Activated naive CD4-positive, alpha-beta T cell treated with anti-CD3 and anti-CD28 coated beads, Interleukin-2, amount 50 U/mL, for 24 hours (primary cell): Measurements from ENCODE around the gene MEIS1.

Source experiments
- H3K27ac Mint-ChIP-seq: one replicate; pipeline ENCODE4 v1.8.0; 2021; ENCODE audit warnings: mild to moderate bottlenecking, mixed read lengths
- H3K27me3 Mint-ChIP-seq: one replicate; pipeline ENCODE4 v1.8.0; 2021; ENCODE audit warnings: mixed read lengths
- H3K36me3 Mint-ChIP-seq: one replicate; pipeline ENCODE4 v1.8.0; 2021; ENCODE audit warnings: mixed read lengths
- H3K4me1 Mint-ChIP-seq: one replicate; pipeline ENCODE4 v1.8.0; 2021; ENCODE audit warnings: mixed read lengths
- H3K4me3 Mint-ChIP-seq: one replicate; pipeline ENCODE4 v1.8.0; 2021; ENCODE audit warnings: mild to moderate bottlenecking, mixed read lengths
- H3K9me3 Mint-ChIP-seq: one replicate; pipeline ENCODE4 v1.8.0; 2021; ENCODE audit warnings: mixed read lengths

The MEIS1 gene

GRCh38 chr2:66596256-66596655 lies 161.3 kb downstream of the MEIS1 start:
- H3K27ac Mint-ChIP-seq, result no peak overlapping the region
- H3K4me1 Mint-ChIP-seq, result no peaks in the 10 kb centered on the region
- H3K36me3 Mint-ChIP-seq, result no peaks in the 10 kb centered on the region
- peaks cover 4% of the 10 kb centered on the region for H3K27me3 Mint-ChIP-seq
- peaks cover 7% of the 10 kb centered on the region for H3K9me3 Mint-ChIP-seq
- no peak overlapping the region for H3K4me3 Mint-ChIP-seq

DNA sequence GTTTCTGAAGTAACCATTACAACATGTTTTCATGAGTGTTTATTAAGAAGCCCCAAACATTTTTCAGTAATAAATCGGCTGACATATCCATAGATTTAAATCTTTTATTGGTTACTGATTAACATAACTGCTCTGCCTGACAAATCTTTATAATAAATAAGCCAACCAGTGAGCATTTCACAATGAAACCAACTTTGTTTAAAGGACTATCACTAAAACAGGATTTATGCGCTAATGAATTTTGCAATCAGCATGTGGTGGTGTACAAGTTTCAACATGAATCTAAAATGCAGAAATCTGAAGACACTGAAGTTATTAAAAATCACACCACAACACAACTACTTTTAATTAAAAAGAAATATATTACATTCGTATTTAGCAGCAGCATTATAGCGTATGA lies 166.7 kb downstream of the MEIS1 start:
- no peaks in the 10 kb centered on the region for H3K4me1 Mint-ChIP-seq
- no peaks in the 10 kb centered on the region for H3K36me3 Mint-ChIP-seq
- H3K27ac Mint-ChIP-seq, result no peak overlapping the region
- peaks cover 4% of the 10 kb centered on the region for H3K27me3 Mint-ChIP-seq
- H3K9me3 Mint-ChIP-seq, result peaks cover 7% of the 10 kb centered on the region
- H3K4me3 Mint-ChIP-seq, result no peak overlapping the region

- H3K4me1 Mint-ChIP-seq, result no peaks in the 10 kb centered on the region
- no peak overlapping the region for H3K4me3 Mint-ChIP-seq
- peaks cover 7% of the 10 kb centered on the region for H3K9me3 Mint-ChIP-seq
- peaks cover 4% of the 10 kb centered on the region for H3K27me3 Mint-ChIP-seq
- no peaks in the 10 kb centered on the region for H3K36me3 Mint-ChIP-seq
- H3K27ac Mint-ChIP-seq, result no peak overlapping the region
Measured at GRCh38 chr2:66602341-66602740, 167.4 kb downstream of the MEIS1 start.

- H3K9me3 Mint-ChIP-seq, result peaks cover 7% of the 10 kb centered on the region
- H3K4me3 Mint-ChIP-seq, result no peak overlapping the region
- H3K4me1 Mint-ChIP-seq, result no peaks in the 10 kb centered on the region
- no peaks in the 10 kb centered on the region for H3K36me3 Mint-ChIP-seq
- no peak overlapping the region for H3K27ac Mint-ChIP-seq
- H3K27me3 Mint-ChIP-seq, result peaks cover 2% of the 10 kb centered on the region
Measured at GRCh38 chr2:66604326-66604725, 169.4 kb downstream of the MEIS1 start.

DNA sequence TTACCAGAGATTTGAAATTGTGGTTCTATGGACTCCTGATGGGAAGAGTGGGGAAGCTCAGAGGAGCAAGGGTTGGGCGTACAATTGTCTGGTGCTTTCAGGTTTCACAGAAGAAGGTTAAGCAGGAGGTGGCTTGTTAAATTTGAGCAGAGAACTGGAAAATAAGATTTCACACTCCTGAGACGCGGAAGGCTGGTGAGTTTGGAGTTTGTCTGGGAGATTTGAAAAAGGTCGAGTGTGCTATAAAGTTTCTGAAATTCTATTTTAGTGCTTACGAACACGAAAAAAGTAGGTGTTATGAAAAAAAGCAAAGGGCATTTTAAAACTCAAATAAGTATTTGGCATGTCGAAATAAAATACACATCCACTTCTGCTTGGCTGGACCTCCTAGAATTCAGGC lies 170.1 kb downstream of the MEIS1 start:
- Mint-ChIP-seq H3K36me3 (no peaks in the 10 kb centered on the region), H3K27ac (no peak overlapping the region), H3K4me3 (no peak overlapping the region), H3K9me3 (peaks cover 4% of the 10 kb centered on the region), H3K27me3 (peaks cover 2% of the 10 kb centered on the region), H3K4me1 (no peaks in the 10 kb centered on the region)

GRCh38 chr2:66607152-66607551 lies 172.2 kb downstream of the MEIS1 start:
- Mint-ChIP-seq H3K27ac (no peak overlapping the region), H3K9me3 (no peaks in the 10 kb centered on the region), H3K4me1 (no peaks in the 10 kb centered on the region), H3K27me3 (no peaks in the 10 kb centered on the region), H3K36me3 (no peaks in the 10 kb centered on the region), H3K4me3 (no peak overlapping the region)
